Thyroid gland (tissue), 4 donors: Measurements from ENCODE around the gene TMCO4.

Experiments used
- CTCF ChIP-seq, 6 experiments: fragments of 200-600 bp in 3 of 6; fragments of 450-650 bp in 3 of 6; sonication (generic) in 3 of 6; IDR thresholded peaks; one replicate each; pipeline ENCODE4 v1.5.1; 2016 to 2019; ENCODE audit warnings: antibody characterized with exemption in 6 of 6, mild to moderate bottlenecking in 2 of 6, inconsistent platforms in 1 of 6, moderate library complexity in 1 of 6
- POLR2A ChIP-seq, 2 donors: fragments of 450-650 bp; IDR thresholded peaks; one replicate each; pipeline ENCODE4 v1.6.1; 2017; ENCODE audit warnings: antibody characterized with exemption in 2 of 2, mild to moderate bottlenecking in 2 of 2, moderate library complexity in 1 of 2

- no peak for TF ChIP-seq CTCF (IDR thresholded peaks at IDR 0.05)
- no peak for TF ChIP-seq POLR2A (IDR thresholded peaks at IDR 0.05)
Observed at GRCh38 chr1:19773485-19773884, 26.2 kb downstream of the TMCO4 start.
